ENCODE measurements around the gene FAM161A.

The FAM161A gene

DNA sequence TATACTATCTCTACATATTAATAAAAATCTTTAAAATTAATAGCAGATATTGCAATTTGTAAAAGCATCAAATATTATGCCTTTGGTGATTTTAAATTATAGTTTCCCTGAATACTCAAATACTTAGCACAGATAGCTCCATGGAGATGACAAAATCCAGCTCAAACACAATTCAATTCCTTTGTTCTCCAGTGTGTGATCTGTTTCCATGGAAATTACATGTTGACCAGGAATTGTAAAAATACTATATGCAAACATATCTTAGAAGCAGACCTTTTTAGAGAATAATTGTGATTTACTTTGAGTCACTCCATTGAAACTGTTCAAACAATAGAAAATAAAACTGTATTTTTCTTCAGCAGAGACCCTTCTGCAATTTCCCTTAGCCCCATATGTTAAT is 68.3 kb downstream of the FAM161A start:
- ChIA-PET POLR2A (no interaction called here), CTCF (interaction anchor here (1.7 kb wide), 1 partner anchor 73 kb away, joined by 4 read pairs; no protein-coding TSS in a partner anchor)
- TF ChIP-seq, protein P1, sequence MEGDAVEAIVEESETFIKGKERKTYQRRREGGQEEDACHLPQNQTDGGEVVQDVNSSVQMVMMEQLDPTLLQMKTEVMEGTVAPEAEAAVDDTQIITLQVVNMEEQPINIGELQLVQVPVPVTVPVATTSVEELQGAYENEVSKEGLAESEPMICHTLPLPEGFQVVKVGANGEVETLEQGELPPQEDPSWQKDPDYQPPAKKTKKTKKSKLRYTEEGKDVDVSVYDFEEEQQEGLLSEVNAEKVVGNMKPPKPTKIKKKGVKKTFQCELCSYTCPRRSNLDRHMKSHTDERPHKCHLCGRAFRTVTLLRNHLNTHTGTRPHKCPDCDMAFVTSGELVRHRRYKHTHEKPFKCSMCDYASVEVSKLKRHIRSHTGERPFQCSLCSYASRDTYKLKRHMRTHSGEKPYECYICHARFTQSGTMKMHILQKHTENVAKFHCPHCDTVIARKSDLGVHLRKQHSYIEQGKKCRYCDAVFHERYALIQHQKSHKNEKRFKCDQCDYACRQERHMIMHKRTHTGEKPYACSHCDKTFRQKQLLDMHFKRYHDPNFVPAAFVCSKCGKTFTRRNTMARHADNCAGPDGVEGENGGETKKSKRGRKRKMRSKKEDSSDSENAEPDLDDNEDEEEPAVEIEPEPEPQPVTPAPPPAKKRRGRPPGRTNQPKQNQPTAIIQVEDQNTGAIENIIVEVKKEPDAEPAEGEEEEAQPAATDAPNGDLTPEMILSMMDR (IDR thresholded peaks at IDR 0.05; ENCODE audit: control extremely low read depth, extremely low read depth, low read depth, missing control alignments) = no peak
- no peak for DNase-seq (ENCODE audit: extremely low spot score)

DNA sequence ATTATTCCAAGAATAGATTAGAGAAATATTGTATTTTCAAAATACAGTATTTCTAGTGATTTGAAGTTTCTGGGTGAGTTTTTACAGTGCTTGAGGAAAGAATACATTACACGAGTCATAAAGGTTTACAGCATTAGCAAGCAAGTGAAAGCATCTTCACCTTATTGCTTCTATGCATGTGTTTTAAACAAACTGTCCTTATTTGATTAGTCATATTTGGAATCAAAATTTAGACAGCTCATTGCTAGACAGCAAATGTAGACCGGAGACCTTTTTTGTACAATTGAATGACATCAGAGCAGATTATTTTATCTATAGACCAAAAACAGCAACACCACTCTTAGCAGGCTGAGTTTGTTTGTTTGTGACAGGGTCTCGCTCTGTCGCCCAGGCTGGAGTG is 69.2 kb downstream of the FAM161A start:
- ChIA-PET CTCF (interaction anchor here (1.1 kb wide), 1 partner anchor 16 kb away, joined by 4 read pairs; no protein-coding TSS in a partner anchor), POLR2A (no interaction called here)
- TF ChIP-seq, protein P1 (IDR thresholded peaks at IDR 0.05; ENCODE audit: control extremely low read depth, extremely low read depth, low read depth, missing control alignments) = no peak
- no peak for DNase-seq (ENCODE audit: extremely low spot score)

DNA sequence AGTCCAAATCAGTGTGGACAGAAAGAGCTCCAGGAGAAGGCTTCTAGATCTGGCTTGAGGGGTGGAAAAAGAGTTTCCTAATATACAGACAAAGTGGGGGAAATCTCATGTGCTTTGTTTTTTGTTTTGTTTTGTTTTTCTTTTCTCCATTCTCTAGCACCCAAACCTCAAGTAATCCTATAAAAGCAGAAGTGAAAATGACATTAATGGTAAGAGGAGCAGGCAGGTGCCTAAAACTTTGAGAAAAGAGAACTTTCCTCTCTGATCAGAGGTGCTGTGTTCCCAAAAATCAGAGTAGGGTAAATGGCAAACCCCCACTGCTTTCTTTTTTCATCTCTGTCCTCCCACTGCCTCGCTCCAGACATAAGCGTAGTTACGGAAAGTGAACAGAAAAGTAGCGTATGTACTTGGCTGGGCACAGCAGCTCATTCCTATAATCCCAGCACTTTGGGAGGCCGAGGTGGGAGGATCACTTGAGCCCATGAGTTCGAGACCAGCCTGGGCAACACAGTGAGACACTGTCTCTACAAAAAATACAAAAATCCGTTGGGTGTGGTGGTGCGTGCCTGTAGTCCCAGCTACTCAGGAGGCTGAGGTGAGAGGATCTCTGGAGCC is 77.8 kb downstream of the FAM161A start:
- ChIA-PET POLR2A (interaction anchor here (0.6 kb wide), 1 partner anchor 10 kb away, joined by 5 read pairs; no protein-coding TSS in a partner anchor), CTCF (interaction anchor here (0.9 kb wide), 2 partner anchors 9 to 96 kb away, joined by 3 read pairs; no protein-coding TSS in a partner anchor)
- TF ChIP-seq, protein P1 (IDR thresholded peaks at IDR 0.05; ENCODE audit: control extremely low read depth, extremely low read depth, low read depth, missing control alignments) = no peak
- DNase-seq (ENCODE audit: extremely low spot score) = peak; percentile 61

All from GM10248 (cell line).